HepG2 (cell line): Measurements from ENCODE around the gene FGF7. TPM values are rescaled to one million over a fixed set of nuclear protein-coding genes. Genes with fewer than 3 reads are reported as not detected.

Experiments
- ATAC-seq: fragments of 200-7000 bp; cut with Tn5 transposase; 3 replicates; pipeline ENCODE4 v1.9.1; 2020; ENCODE audit warnings: mild to moderate bottlenecking, moderate library complexity
- BruUV-seq: library from RNA; stranded (reverse); fragments of 400-500 nt; replicated peaks from 2 replicates; lab custom pipeline; 2021; lab: Mats Ljungman, UMichigan
- CTCF ChIA-PET: fragments of 300-600 bp; formaldehyde crosslinking; extraction: SDS; loops from one replicate; lab custom pipeline; 2021; ENCODE audit warnings: low total read pairs, inconsistent platforms, low intra/inter-chr PET ratio; lab: Yijun Ruan, JAX
- POLR2A ChIA-PET: fragments of 350-600 bp; sonication (Branson Sonifier 250); formaldehyde crosslinking; loops from one replicate; lab custom pipeline; 2020; ENCODE audit warnings: antibody characterized with exemption, inconsistent platforms; lab: Yijun Ruan, JAX
- DNase-seq: peaks from one replicate; pipeline ENCODE4 v3.0.0-alpha.2; 2015; ENCODE audit warnings: low spot score
- FAIRE-seq: peaks from 3 replicates; lab custom pipeline; 2011; peaks lifted over from hg19 to GRCh38; lab: Jason Lieb, UNC
- H2AFZ ChIP-seq: one replicate; pipeline ENCODE4 v1.6.1; 2011; ENCODE audit warnings: low read length, inconsistent platforms
- H3K27ac ChIP-seq: fragments of 300-600 bp; 3 replicates; pipeline ENCODE4 v1.8.0; 2011; ENCODE audit warnings: mixed run types, mild to moderate bottlenecking, mixed read lengths, low read length, inconsistent platforms; ENCODE audit not compliant: insufficient read depth; ENCODE audit errors: extremely low read length
- H3K27me3 ChIP-seq, 2 experiments: fragments of 200-600 bp in 1 of 2; 2 replicates in 1 of 2; 3 replicates in 1 of 2; pipeline versions ENCODE4 v1.6.0 to v1.8.0; 2011; ENCODE audit warnings: low read length in 2 of 2, mild to moderate bottlenecking in 2 of 2, moderate library complexity in 2 of 2, inconsistent platforms in 1 of 2; ENCODE audit not compliant: insufficient read depth in 2 of 2, control insufficient read depth in 1 of 2
- H3K36me3 ChIP-seq, 2 experiments: fragments of 200-600 bp in 1 of 2; replicated peaks in 1 of 2; 2 replicates in 1 of 2; 3 replicates in 1 of 2; pipeline versions ENCODE4 v1.5.1 to v1.8.0; 2011; ENCODE audit warnings: low read length in 2 of 2, inconsistent platforms in 1 of 2; ENCODE audit not compliant: insufficient read depth in 2 of 2, control insufficient read depth in 1 of 2
- H3K4me1 ChIP-seq: 2 replicates; pipeline ENCODE4 v1.5.1; 2012; ENCODE audit warnings: low read length, inconsistent platforms; ENCODE audit not compliant: insufficient read depth
- H3K4me2 ChIP-seq: 2 replicates; pipeline ENCODE4 v1.6.0; 2011; ENCODE audit warnings: low read depth, low read length, inconsistent platforms
- H3K4me3 ChIP-seq, 3 experiments: fragments of 200-600 bp in 1 of 3; sonication (generic), shearing (Covaris generic) in 1 of 3; replicated peaks in 1 of 3; 2 replicates each; pipeline ENCODE4 v1.5.1; 2011 to 2016; ENCODE audit warnings: low read length in 3 of 3, inconsistent platforms in 2 of 3, low read depth in 2 of 3, mild to moderate bottlenecking in 2 of 3, control low read depth in 1 of 3, mixed read lengths in 1 of 3; ENCODE audit not compliant: insufficient read depth in 1 of 3
- H3K79me2 ChIP-seq: one replicate; pipeline ENCODE4 v1.6.1; 2011; ENCODE audit warnings: low read length, inconsistent platforms; ENCODE audit not compliant: insufficient read depth
- H3K9ac ChIP-seq: 2 replicates; pipeline ENCODE4 v1.6.0; 2011; ENCODE audit warnings: mild to moderate bottlenecking, low read depth, low read length, inconsistent platforms; ENCODE audit not compliant: insufficient read depth
- H3K9me3 ChIP-seq: 2 replicates; pipeline ENCODE4 v1.5.1; 2012; ENCODE audit warnings: mild to moderate bottlenecking, low read length
- H4K20me1 ChIP-seq: 2 replicates; pipeline ENCODE4 v1.6.0; 2011; ENCODE audit warnings: inconsistent platforms, mild to moderate bottlenecking, low read length, moderate library complexity; ENCODE audit not compliant: insufficient read depth
- MBD4 ChIP-seq: IDR thresholded peaks from 2 replicates; pipeline ENCODE4 v1.6.1; 2012; ENCODE audit warnings: low read length, inconsistent platforms, borderline replicate concordance
- NCOA5 ChIP-seq: sonication (generic); formaldehyde crosslinking; IDR thresholded peaks from 2 replicates; pipeline ENCODE4 v1.4.0; 2020; ENCODE audit warnings: missing genetic modification reagents
- PCBP2 ChIP-seq: fragments of 200-400 bp; formaldehyde crosslinking; optimal IDR thresholded peaks from 2 replicates; pipeline ENCODE3; 2018; ENCODE audit warnings: low read length, low read depth; ENCODE audit not compliant: poor library complexity, severe bottlenecking
- TCF7L2 ChIP-seq: IDR thresholded peaks from 2 replicates; pipeline ENCODE4 v1.6.1; 2011; ENCODE audit warnings: mild to moderate bottlenecking, low read depth, low read length, moderate library complexity
- TOPORS ChIP-seq: sonication (generic); formaldehyde crosslinking; IDR thresholded peaks from 2 replicates; pipeline ENCODE4 v1.8.0; 2023; ENCODE audit warnings: mild to moderate bottlenecking, missing genetic modification reagents
- ZBTB46 ChIP-seq: sonication (generic); formaldehyde crosslinking; IDR thresholded peaks from 2 replicates; pipeline ENCODE4 v1.4.0; 2020; ENCODE audit warnings: mild to moderate bottlenecking, missing genetic modification reagents, borderline replicate concordance
- ZNF343 ChIP-seq: sonication (generic); formaldehyde crosslinking; IDR thresholded peaks from 2 replicates; pipeline ENCODE4 v1.4.0; 2020; ENCODE audit warnings: mild to moderate bottlenecking, missing genetic modification reagents
- ZNF414 ChIP-seq: sonication (generic); formaldehyde crosslinking; IDR thresholded peaks from 2 replicates; pipeline ENCODE4 v1.5.0; 2020; ENCODE audit warnings: missing genetic modification reagents
- ZNF432 ChIP-seq: sonication (generic); formaldehyde crosslinking; IDR thresholded peaks from 2 replicates; pipeline ENCODE4 v1.5.0; 2020; ENCODE audit warnings: missing genetic modification reagents, mild to moderate bottlenecking, borderline replicate concordance
- ZNF747 ChIP-seq: sonication (generic); formaldehyde crosslinking; IDR thresholded peaks from 2 replicates; pipeline ENCODE4 v1.8.1; 2023; ENCODE audit warnings: missing genetic modification reagents, mild to moderate bottlenecking, borderline replicate concordance
- ZNF775 ChIP-seq: sonication (generic); formaldehyde crosslinking; IDR thresholded peaks from 2 replicates; pipeline ENCODE4 v1.4.0; 2020; ENCODE audit warnings: missing genetic modification reagents, mild to moderate bottlenecking, moderate library complexity, borderline replicate concordance
- ZSCAN31 ChIP-seq: sonication (generic); formaldehyde crosslinking; IDR thresholded peaks from 2 replicates; pipeline ENCODE4 v1.5.0; 2020; ENCODE audit warnings: low read depth, mild to moderate bottlenecking, missing genetic modification reagents
- WGBS: methylation state at CpG from one replicate; pipeline ENCODE4 v1.1.6; 2017; ENCODE audit warnings: low lambda C conversion rate; 5-methylcytosine and 5-hydroxymethylcytosine counted together
- in situ Hi-C: cut with HindIII; loops from 2 replicates; pipeline ENCODE4 v1.10.0; 2017; ENCODE audit warnings: low pct_unique_long_range_greater_than_20kb; ENCODE audit not compliant: extremely low pct_ligation_motif_present
- intact Hi-C: fragments of 100-400 bp; cut with micrococcal nuclease; formaldehyde crosslinking; loops from one replicate; pipeline ENCODE4 v1.10.0; 2022; ENCODE audit not compliant: unreplicated experiment
- polyA plus RNA-seq, 8 experiments: library from polyadenylated mRNA; depleted of rRNA in 3 of 8; stranded (reverse) in 7 of 8; unstranded in 1 of 8; fragments of >200 nt; fragmentation: Illumina TruSeq in 4 of 8; extraction: Trizol in 4 of 8; gene quantifications; 2 replicates each; pipeline versions ENCODE4 v1.2.1 to v1.2.3, GENCODE V29; 2011 to 2016; ENCODE audit warnings: low read depth in 4 of 8, missing spikeins in 1 of 8, mixed read lengths in 1 of 8; ENCODE audit not compliant: insufficient read depth in 1 of 8
- total RNA-seq, 5 experiments: library from RNA; depleted of rRNA; stranded (reverse); fragments of >200 nt; fragmentation: Illumina TruSeq; extraction: Trizol; gene quantifications; 2 replicates each; pipeline ENCODE4 v1.2.3, GENCODE V29; 2016; ENCODE audit warnings: low read depth in 1 of 5
- TF ChIP-seq, protein P1 (sequence below): sonication (generic); formaldehyde crosslinking; IDR thresholded peaks from 2 replicates; pipeline ENCODE4 v1.5.1; 2020; ENCODE audit warnings: mild to moderate bottlenecking, moderate library complexity, missing genetic modification reagents

FGF7 gene
- total and polyA plus RNA-seq, 2 of the 13 experiments (the other 11 are each of a cell fraction or from before 2014, with no cell fraction given): not detected

- no peak for TF ChIP-seq TOPORS (CRISPR knock-in tag)
Observed at GRCh38 chr15:49415638-49416037, 7.4 kb upstream of the FGF7 start (continued).

DNA sequence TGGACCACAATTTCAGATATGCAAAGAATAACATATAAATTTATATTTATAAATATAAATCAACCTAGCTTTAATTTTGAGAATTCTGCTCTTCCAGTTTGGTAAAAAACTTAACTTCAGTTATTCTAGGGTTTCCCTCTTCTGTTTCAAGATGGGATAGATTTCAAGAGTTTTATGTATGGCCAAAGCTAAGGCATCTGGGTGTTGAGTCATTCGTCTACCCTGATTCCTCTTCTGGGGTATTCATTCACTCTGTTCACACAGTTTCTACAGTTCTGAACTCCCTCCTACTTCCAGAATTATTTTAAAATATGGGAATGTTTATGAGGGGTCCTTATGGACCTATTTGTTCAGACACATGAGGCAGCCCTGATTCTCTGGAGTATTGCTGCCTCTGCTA, 4.2 kb upstream of the FGF7 start:
- no peak overlapping the region for H3K9ac ChIP-seq
- H3K4me1 ChIP-seq: no peaks in the 10 kb centered on the region
- DNase-seq: no peak
- H3K27ac ChIP-seq: no peak overlapping the region
- TF ChIP-seq ZNF414 (CRISPR knock-in tag): no peak
- no peak for TF ChIP-seq ZBTB46 (CRISPR knock-in tag)
- TF ChIP-seq ZNF775 (CRISPR knock-in tag): no peak
- no peak for TF ChIP-seq ZSCAN31 (CRISPR knock-in tag)
- no peak for TF ChIP-seq NCOA5 (CRISPR knock-in tag)
- TF ChIP-seq ZNF432: no peak
- TF ChIP-seq MBD4: no peak
- TF ChIP-seq, protein P1, sequence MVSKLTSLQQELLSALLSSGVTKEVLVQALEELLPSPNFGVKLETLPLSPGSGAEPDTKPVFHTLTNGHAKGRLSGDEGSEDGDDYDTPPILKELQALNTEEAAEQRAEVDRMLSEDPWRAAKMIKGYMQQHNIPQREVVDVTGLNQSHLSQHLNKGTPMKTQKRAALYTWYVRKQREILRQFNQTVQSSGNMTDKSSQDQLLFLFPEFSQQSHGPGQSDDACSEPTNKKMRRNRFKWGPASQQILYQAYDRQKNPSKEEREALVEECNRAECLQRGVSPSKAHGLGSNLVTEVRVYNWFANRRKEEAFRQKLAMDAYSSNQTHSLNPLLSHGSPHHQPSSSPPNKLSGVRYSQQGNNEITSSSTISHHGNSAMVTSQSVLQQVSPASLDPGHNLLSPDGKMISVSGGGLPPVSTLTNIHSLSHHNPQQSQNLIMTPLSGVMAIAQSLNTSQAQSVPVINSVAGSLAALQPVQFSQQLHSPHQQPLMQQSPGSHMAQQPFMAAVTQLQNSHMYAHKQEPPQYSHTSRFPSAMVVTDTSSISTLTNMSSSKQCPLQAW (CRISPR knock-in tag): no peak
- TF ChIP-seq ZNF343 (CRISPR knock-in tag): no peak
- no peak for TF ChIP-seq PCBP2
- TF ChIP-seq ZNF747: no peak
- no peak for TF ChIP-seq TCF7L2
- TF ChIP-seq, all 625 proteins: peak for 0
- no peaks in the 10 kb centered on the region for H3K79me2 ChIP-seq
- no peak overlapping the region for H3K4me3 ChIP-seq
- H3K27me3 ChIP-seq: no peaks in the 10 kb centered on the region
- intact Hi-C loops (no loop called here), in situ Hi-C loops (no loop called here)
- no peaks in the 10 kb centered on the region for H3K36me3 ChIP-seq
- no TSS peak for BruUV-seq
- no peak overlapping the region for H2AFZ ChIP-seq
- FAIRE-seq (no peak), ATAC-seq (no peak)
- no peaks in the 10 kb centered on the region for H3K9me3 ChIP-seq
- no peak overlapping the region for H3K4me2 ChIP-seq
- POLR2A ChIA-PET: no interaction called here
- CTCF ChIA-PET: no interaction called here
- 9% methylated on average over 1 of the region's 1 CpG for WGBS
- no peaks in the 10 kb centered on the region for H4K20me1 ChIP-seq
